AG04450 (cell line): ENCODE measurements around the gene UBE2C. TPM values are rescaled to one million over a fixed set of nuclear protein-coding genes. Genes with fewer than 3 reads are reported as not detected.
"Not testable (repeated sequence)": the region's sequence is repeated elsewhere in the genome, so short reads cannot be mapped to it uniquely, and the experiment has no call there.

Source experiments
- CTCF ChIA-PET: fragments of 300-600, 350-600 bp; formaldehyde crosslinking; extraction: SDS; loops from one replicate; lab custom pipeline; 2022; ENCODE audit warnings: antibody characterized with exemption, inconsistent platforms; lab: Charles Lee
- POLR2A ChIA-PET: fragments of 350-600 bp; formaldehyde crosslinking; extraction: SDS; loops from one replicate; lab custom pipeline; 2021; ENCODE audit warnings: antibody characterized with exemption, inconsistent platforms; lab: Yijun Ruan, JAX
- DNase-seq: peaks from one replicate; pipeline ENCODE4 v3.0.0-alpha.2; 2011; ENCODE audit warnings: low read depth, low spot score
- H3K27ac ChIP-seq: one replicate; pipeline ENCODE4 v1.5.1; 2012; ENCODE audit warnings: low read depth, low read length, control low read depth
- H3K27me3 ChIP-seq: one replicate; pipeline ENCODE4 v1.6.0; 2012; ENCODE audit warnings: low read length; ENCODE audit not compliant: control insufficient read depth, insufficient read depth
- H3K4me3 ChIP-seq: 2 replicates; pipeline ENCODE4 v1.5.1; 2011; ENCODE audit warnings: mild to moderate bottlenecking, low read depth, low read length, control low read depth
- H3K9me3 ChIP-seq: 2 replicates; pipeline ENCODE4 v1.5.1; 2012; ENCODE audit warnings: low read length; ENCODE audit not compliant: control insufficient read depth, insufficient read depth
- CTCF ChIP-seq: IDR thresholded peaks from 2 replicates; pipeline ENCODE4 v1.5.1; 2011; ENCODE audit warnings: low read depth, low read length, control low read depth, inconsistent platforms
- polyA plus RNA-seq: library from polyadenylated mRNA; depleted of rRNA; stranded (reverse); fragments of >200 nt; gene quantifications from 2 replicates; pipeline ENCODE4 v1.2.3, GENCODE V29; 2011

The UBE2C gene
- polyA plus RNA-seq, 1 experiment: 27.8 TPM

- Histone ChIP-seq H3K27ac (no peak overlapping the region), H3K9me3 (no peaks in the 10 kb centered on the region), H3K4me3 (no peak overlapping the region), H3K27me3 (peaks cover 3% of the 10 kb centered on the region)
- no peak for TF ChIP-seq CTCF
- ChIA-PET POLR2A (no interaction called here), CTCF (interaction anchor here (0.7 to 1.9 kb wide), 4 partner anchors 12 to 347 kb away, joined by 3 to 13 read pairs (median 6); no protein-coding TSS in a partner anchor)
- DNase-seq: no peak
Measured at GRCh38 chr20:45783656-45784294, 28.7 kb upstream of the UBE2C start.

GRCh38 chr20:45788351-45788750 is 24.1 kb upstream of the UBE2C start:
- DNase-seq: no peak
- Histone ChIP-seq H3K4me3 (no peak overlapping the region), H3K27me3 (peaks cover 3% of the 10 kb centered on the region), H3K9me3 (no peaks in the 10 kb centered on the region), H3K27ac (no peak overlapping the region)
- ChIA-PET POLR2A (no interaction called here), CTCF (no interaction called here)
- TF ChIP-seq CTCF: no peak

- POLR2A ChIA-PET: interaction anchor here (1.2 kb wide), 1 partner anchor 143 kb away, joined by 6 read pairs; no protein-coding TSS in a partner anchor
Measured at GRCh38 chr20:45792317-45793118, 19.9 kb upstream of the UBE2C start.

GRCh38 chr20:45796337-45797065 is 15.9 kb upstream of the UBE2C start:
- Histone ChIP-seq H3K9me3 (no peaks in the 10 kb centered on the region), H3K27ac (no peak overlapping the region), H3K4me3 (no peak overlapping the region), H3K27me3 (no peaks in the 10 kb centered on the region)
- CTCF ChIA-PET: no interaction called here
- no peak for TF ChIP-seq CTCF
- DNase-seq: no peak
- POLR2A ChIA-PET: no interaction called here

More at GRCh38 chr20:45792317-45793118, 19.9 kb upstream of the UBE2C start:
- Histone ChIP-seq H3K9me3 (no peaks in the 10 kb centered on the region), H3K27me3 (no peaks in the 10 kb centered on the region), H3K4me3 (peak overlapping the region; percentile 91), H3K27ac (peak overlapping the region; percentile 31)
- DNase-seq: no peak
- TF ChIP-seq CTCF: no peak
- CTCF ChIA-PET: interaction anchor here (1.2 kb wide), 1 partner anchor 178 kb away, joined by 10 read pairs; no protein-coding TSS in a partner anchor

GRCh38 chr20:45797510-45797909 is 14.9 kb upstream of the UBE2C start:
- H3K27me3 ChIP-seq, H3K9me3 ChIP-seq, POLR2A ChIA-PET, H3K27ac ChIP-seq, H3K4me3 ChIP-seq, DNase-seq, CTCF ChIA-PET: not testable (repeated sequence)

- H3K27me3 ChIP-seq, H3K27ac ChIP-seq, POLR2A ChIA-PET, DNase-seq, H3K4me3 ChIP-seq, H3K9me3 ChIP-seq: not testable (repeated sequence)
- CTCF ChIA-PET: interaction anchor here (1.1 to 2.8 kb wide), 7 partner anchors 14 to 94 kb away, joined by 3 to 13 read pairs (median 6); partner anchors contain the start of gene ZSWIM1
Measured at GRCh38 chr20:45797955-45798354, 14.5 kb upstream of the UBE2C start.
